ENCODE measurements around the gene HDAC4.

The HDAC4 gene

DNA sequence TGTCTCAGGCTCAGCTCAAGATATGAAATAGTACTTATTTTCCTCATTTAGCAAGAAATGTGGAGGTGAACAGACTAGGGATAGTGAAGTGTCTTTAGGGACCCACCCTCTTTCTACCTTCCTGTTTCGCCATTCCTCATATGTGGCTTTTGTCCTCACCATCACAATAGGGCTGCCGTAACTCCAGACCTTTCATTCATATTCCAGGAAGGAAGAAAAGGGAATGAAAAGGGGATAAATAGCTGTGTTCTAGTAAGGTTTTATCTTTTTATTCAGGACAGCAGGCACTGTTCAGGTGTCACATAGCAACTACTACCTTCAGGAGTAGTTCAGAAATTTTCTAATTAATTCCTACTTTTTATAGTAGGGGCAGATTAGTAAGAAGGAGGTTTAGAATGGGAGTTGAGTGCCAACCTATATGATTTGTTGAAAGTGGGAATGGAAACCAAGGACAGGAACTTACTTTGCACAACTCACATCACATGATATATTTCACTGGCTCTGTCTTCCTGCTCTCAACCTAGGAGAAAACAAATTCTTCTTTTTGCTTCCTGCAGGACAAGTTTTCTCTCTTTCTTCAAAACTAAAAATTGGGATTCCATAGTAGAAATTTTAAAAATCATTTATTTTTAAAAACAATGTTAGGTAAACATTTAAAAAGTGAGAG is 36.0 kb upstream of the HDAC4 start:
- Mint-ChIP-seq H3K9me3 (ENCODE audit: low read depth) (peaks cover 5% of the 10 kb centered on the region), H3K4me3 (no peak overlapping the region), H3K27me3 (peaks cover 11% of the 10 kb centered on the region), H3K36me3 (no peaks in the 10 kb centered on the region), H3K4me1 (ENCODE audit: low read depth) (peaks cover 22% of the 10 kb centered on the region), H3K27ac (no peak overlapping the region)

DNA sequence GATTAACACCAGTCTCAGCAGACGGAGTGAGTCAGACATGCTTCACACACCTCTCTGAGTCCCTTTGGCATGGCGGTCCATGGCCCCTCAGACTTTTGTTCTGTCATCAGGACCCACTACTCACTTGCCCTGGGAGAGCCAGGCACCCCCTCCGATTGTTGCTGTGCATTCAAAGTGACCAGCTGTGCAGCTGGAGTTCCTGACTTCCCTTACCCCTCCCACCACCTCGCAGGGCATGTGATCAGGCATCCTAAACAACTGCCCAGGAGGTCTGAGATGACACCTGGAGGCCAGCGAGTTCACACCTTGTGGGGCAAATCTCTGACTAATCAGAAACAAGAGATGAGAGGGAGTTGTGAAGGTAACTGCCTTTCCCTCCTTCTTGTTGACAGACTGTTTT is 35.3 kb upstream of the HDAC4 start:
- no peak overlapping the region for H3K4me3 Mint-ChIP-seq
- H3K27ac Mint-ChIP-seq = no peak overlapping the region
- no peaks in the 10 kb centered on the region for H3K36me3 Mint-ChIP-seq
- H3K27me3 Mint-ChIP-seq = peaks cover 7% of the 10 kb centered on the region
- peaks cover 5% of the 10 kb centered on the region for H3K9me3 Mint-ChIP-seq (ENCODE audit: low read depth)
- peaks cover 14% of the 10 kb centered on the region for H3K4me1 Mint-ChIP-seq (ENCODE audit: low read depth)

DNA sequence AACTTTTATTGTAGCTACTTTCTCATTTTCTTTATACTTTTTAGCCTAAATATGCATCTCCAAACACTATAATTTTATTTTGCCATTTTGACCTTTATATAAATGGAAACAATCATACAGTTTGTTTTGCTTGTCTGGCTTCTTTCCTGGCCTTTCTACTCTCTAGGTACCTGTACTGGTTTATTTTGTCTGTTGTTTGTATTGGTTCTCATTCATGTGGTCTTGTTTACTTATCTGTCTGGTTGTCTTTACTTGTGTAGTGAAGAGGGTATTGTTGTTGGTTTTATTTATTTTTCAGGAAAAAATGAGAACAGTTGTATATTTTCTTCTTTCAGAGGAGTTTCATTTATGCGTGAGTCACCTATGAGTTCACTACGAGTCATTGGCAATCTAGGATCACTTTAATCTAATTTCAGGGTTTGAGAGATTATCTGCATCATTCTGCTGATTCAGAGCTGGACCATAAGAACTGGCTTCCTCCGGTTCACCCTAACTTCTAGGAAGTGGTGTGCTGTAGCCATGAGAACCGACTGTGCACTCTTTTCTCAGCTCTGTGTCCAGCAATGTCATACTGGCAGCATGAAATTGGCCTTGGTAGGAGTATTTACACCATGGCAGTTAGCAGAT is 33.1 kb upstream of the HDAC4 start:
- Mint-ChIP-seq H3K36me3 (no peaks in the 10 kb centered on the region), H3K27me3 (no peaks in the 10 kb centered on the region), H3K4me1 (ENCODE audit: low read depth) (peaks cover 5% of the 10 kb centered on the region), H3K9me3 (ENCODE audit: low read depth) (peaks cover 5% of the 10 kb centered on the region), H3K27ac (no peak overlapping the region), H3K4me3 (no peak overlapping the region)

DNA sequence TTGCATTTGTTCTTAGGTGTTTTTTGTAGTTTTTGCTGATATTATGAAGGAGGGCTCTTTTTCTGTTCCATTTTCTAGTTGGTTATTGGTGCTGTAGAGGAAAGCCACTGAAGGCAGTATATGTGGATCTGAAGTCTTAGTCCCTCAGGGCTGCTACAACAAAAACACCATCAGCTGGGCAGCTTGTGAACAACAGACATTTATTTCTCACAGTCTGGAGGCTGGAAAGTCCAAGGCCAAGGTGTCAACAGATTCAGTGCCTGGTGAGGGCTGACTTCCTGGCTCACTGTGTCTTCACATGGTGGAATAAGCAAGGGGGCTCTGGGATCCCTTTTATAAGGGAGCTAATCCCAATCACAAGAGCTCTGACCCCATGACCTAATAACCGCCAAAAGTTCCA is 31.4 kb upstream of the HDAC4 start:
- H3K27ac Mint-ChIP-seq = no peak overlapping the region
- peaks cover 2% of the 10 kb centered on the region for H3K27me3 Mint-ChIP-seq
- H3K9me3 Mint-ChIP-seq (ENCODE audit: low read depth) = peaks cover 5% of the 10 kb centered on the region
- H3K36me3 Mint-ChIP-seq = no peaks in the 10 kb centered on the region
- no peak overlapping the region for H3K4me3 Mint-ChIP-seq
- peaks cover 5% of the 10 kb centered on the region for H3K4me1 Mint-ChIP-seq (ENCODE audit: low read depth)

DNA sequence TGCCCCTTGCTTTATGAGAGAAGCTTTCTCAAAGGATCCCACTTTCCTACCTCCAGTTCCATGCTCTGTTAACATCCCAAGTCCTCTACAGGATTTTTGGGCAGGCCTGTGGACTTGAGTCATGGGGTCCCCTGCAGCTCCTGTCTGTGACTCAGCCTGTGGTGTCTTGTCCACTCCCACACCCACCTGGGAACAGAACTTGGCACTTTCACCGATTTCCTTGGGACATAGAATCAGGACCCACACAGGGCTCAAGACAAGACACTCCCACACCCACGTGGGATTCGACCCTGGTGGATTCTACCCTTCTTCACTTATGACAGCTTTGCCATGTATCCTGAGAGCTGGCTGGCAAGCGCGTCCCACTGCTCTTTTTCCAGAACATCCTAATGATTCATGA is 30.7 kb upstream of the HDAC4 start:
- Mint-ChIP-seq H3K27ac (no peak overlapping the region), H3K4me1 (ENCODE audit: low read depth) (peaks cover 5% of the 10 kb centered on the region), H3K36me3 (no peaks in the 10 kb centered on the region), H3K9me3 (ENCODE audit: low read depth) (peaks cover 5% of the 10 kb centered on the region), H3K27me3 (peaks cover 2% of the 10 kb centered on the region), H3K4me3 (no peak overlapping the region)

DNA sequence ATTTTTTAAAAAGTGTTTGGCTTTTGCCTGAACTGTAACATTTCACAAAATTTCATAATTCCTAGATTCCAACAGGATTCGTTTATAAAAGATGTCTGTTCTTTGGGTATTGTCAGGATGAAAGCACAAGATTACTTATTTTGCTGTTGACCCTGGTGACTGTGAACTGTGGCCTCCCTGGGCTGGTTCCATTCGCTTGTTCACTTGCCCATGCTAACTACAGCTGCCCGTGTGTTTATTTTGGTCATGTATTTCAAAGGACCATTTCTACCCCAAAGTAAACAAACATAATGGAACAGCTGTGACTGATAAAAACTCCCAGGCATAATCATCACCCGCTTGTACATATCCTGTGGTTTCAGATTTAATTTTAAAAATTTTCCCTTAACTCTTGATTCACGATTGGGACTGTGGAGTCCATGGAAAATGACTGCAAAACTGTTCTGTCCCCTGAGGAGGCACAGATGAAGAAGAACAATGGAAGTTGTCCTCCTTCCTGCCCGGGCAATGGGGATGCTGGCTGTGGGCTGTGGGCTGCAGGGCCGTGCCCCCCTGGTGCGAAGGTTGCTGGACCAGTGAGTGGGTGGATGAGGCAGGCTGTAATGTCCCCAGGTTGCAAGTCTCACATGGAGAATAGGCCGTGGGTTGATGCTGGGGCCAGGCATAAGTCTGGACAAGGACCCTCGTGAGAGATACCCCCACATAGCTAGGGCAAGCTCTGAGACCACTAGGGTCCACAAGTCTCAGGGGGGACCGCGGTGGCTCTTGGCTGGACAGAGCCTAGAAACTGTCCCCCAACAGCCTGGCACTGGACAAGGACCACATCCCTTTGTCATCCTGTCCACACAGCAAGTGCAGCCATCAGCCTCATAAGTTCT is 28.9 kb upstream of the HDAC4 start:
- Mint-ChIP-seq H3K36me3 (no peaks in the 10 kb centered on the region), H3K4me1 (ENCODE audit: low read depth) (peaks cover 5% of the 10 kb centered on the region), H3K27ac (no peak overlapping the region), H3K9me3 (ENCODE audit: low read depth) (peaks cover 5% of the 10 kb centered on the region), H3K27me3 (peaks cover 2% of the 10 kb centered on the region), H3K4me3 (no peak overlapping the region)

DNA sequence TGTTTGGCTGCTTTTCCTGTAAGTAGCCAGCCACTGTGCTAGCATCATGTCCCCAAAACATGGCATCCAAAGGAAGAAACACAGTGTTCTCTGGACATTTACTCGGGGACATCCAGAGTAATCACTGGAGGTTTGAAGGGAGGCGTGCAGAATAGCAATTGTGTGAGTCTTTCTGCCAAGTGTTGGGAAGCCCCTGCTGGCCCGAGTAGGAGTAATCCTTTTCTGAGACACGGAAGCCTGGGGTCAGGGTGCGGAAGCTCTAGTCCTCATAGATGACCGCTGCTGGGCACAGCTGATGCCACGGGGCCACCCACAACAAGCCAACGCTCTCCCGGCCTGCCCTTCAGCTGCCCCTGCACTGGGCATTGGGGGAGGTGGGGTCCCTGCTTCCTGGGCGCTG is 24.8 kb upstream of the HDAC4 start:
- Mint-ChIP-seq H3K4me3 (no peak overlapping the region), H3K9me3 (ENCODE audit: low read depth) (no peaks in the 10 kb centered on the region), H3K4me1 (ENCODE audit: low read depth) (no peaks in the 10 kb centered on the region), H3K27me3 (peaks cover 2% of the 10 kb centered on the region), H3K27ac (no peak overlapping the region), H3K36me3 (no peaks in the 10 kb centered on the region)

DNA sequence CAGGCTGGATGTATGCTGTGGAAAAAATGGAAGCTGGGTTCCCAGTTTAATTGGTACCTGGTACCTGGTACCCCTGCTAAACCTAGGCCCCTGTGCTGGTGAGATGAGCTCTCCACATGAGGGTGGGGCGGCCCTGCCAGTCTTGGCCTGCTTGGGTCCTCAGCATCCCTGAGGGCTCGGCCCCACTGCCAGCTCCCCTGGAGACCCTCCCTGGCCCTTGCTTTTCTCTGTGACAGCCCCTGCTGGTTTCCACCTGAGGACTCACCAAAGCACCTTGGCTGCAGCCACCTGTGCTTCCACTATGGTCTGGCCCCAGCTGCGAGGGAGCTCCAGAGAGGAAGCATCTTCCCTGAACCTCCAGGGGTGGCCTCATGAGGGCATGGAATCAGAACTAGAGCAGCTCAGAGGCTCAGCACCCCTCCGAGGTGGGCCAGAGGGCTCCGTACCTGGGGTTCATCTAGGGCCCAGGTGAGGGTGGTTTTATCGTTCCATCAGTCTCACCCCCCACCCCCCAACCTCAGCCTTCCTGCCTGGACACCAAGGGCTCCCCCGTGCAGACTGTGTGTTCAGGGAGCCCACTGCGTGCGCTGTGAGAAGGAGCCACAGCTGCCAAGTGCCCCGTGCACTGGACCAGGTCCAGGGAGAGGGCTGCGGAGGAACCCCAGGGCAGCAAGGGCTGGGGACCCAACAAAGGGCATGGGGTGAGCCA is 23.7 kb upstream of the HDAC4 start:
- no peaks in the 10 kb centered on the region for H3K9me3 Mint-ChIP-seq (ENCODE audit: low read depth)
- H3K4me1 Mint-ChIP-seq (ENCODE audit: low read depth) = no peaks in the 10 kb centered on the region
- H3K36me3 Mint-ChIP-seq = no peaks in the 10 kb centered on the region
- H3K4me3 Mint-ChIP-seq = no peak overlapping the region
- H3K27ac Mint-ChIP-seq = no peak overlapping the region
- peaks cover 2% of the 10 kb centered on the region for H3K27me3 Mint-ChIP-seq

DNA sequence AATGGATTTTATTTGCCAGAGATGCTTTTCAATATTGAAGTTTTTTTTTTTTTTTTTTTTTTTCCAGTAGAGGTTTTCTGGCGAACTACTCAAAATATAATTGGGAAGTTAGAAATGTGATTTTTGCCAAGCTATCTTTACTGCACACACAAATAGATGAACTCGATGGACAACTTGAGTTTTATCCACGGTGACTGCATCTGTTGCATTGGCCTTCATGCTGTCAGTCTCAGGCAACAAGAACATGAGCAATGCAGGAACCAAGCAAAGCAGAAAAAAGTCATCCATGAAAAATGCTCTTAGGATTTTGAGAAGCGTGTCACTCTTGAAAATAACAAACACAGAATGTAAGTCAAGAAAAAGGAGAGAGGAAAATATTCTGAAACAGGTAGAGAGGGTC is 22.7 kb upstream of the HDAC4 start:
- no peaks in the 10 kb centered on the region for H3K9me3 Mint-ChIP-seq (ENCODE audit: low read depth)
- peaks cover 2% of the 10 kb centered on the region for H3K27me3 Mint-ChIP-seq
- no peaks in the 10 kb centered on the region for H3K4me1 Mint-ChIP-seq (ENCODE audit: low read depth)
- H3K27ac Mint-ChIP-seq = no peak overlapping the region
- H3K4me3 Mint-ChIP-seq = no peak overlapping the region
- no peaks in the 10 kb centered on the region for H3K36me3 Mint-ChIP-seq

DNA sequence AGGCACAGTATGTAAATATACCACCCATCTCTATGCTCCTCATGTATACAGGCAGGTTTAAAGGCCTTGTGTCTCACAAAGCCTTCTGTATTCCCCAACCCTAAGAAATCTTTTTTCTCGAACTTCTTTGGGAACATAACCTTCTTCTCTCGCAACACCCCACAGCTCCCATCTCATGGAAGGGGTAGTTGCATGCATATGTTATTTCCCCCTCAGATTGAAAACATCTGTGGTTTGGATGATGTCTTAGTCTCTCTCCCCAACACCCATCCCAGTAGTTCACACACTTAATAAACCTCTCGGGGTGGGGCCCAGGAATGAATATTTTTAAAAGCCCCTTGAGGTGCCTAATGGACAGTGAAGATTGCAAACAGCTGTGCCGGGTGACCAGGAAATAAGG is 21.0 kb upstream of the HDAC4 start:
- Mint-ChIP-seq H3K27me3 (peaks cover 3% of the 10 kb centered on the region), H3K4me1 (ENCODE audit: low read depth) (no peaks in the 10 kb centered on the region), H3K4me3 (no peak overlapping the region), H3K9me3 (ENCODE audit: low read depth) (no peaks in the 10 kb centered on the region), H3K36me3 (no peaks in the 10 kb centered on the region), H3K27ac (no peak overlapping the region)

DNA sequence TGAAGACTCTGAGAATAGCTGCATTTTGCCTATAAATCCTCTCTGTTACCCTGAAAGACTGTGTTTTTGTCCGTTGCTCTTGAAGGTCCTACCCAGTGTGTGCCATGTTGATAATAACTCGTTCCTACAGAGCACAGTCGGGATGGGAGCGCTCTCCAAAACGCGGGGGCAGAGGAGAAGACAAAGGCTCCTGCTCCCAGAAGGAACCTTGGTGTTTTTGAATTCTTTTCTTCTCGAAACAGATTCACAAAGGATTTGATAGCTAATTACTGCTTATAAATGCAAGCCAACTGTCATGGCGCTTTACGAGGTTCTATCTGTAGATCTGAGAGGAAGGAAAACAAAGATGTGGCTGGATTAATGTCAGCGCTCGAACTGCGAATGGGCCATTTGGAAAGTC is 19.3 kb upstream of the HDAC4 start:
- Mint-ChIP-seq H3K27me3 (peaks cover 3% of the 10 kb centered on the region), H3K4me3 (no peak overlapping the region), H3K27ac (no peak overlapping the region), H3K36me3 (no peaks in the 10 kb centered on the region), H3K4me1 (ENCODE audit: low read depth) (no peaks in the 10 kb centered on the region), H3K9me3 (ENCODE audit: low read depth) (no peaks in the 10 kb centered on the region)

DNA sequence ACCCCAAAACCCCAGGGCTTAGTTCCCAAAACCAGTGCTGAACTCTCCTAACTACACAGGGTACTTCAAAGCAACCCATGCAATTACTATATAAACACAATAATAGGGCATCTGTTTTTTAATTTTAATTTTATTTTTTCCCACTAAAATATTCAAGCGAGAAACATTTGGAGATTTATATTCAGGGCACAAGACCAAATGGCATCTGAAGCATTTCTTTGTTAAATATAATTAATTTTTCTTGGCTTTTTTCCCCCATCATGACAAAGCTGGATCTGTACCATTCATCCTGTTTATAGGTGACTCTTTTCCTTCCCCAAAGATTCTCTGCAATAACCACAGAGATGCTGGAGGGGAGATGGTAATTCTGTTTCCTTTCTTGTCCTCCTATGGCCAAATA is 18.1 kb upstream of the HDAC4 start:
- Mint-ChIP-seq H3K27me3 (peaks cover 3% of the 10 kb centered on the region), H3K9me3 (ENCODE audit: low read depth) (peaks cover 6% of the 10 kb centered on the region), H3K4me1 (ENCODE audit: low read depth) (peaks cover 2% of the 10 kb centered on the region), H3K36me3 (peaks cover 3% of the 10 kb centered on the region), H3K4me3 (no peak overlapping the region), H3K27ac (no peak overlapping the region)

DNA sequence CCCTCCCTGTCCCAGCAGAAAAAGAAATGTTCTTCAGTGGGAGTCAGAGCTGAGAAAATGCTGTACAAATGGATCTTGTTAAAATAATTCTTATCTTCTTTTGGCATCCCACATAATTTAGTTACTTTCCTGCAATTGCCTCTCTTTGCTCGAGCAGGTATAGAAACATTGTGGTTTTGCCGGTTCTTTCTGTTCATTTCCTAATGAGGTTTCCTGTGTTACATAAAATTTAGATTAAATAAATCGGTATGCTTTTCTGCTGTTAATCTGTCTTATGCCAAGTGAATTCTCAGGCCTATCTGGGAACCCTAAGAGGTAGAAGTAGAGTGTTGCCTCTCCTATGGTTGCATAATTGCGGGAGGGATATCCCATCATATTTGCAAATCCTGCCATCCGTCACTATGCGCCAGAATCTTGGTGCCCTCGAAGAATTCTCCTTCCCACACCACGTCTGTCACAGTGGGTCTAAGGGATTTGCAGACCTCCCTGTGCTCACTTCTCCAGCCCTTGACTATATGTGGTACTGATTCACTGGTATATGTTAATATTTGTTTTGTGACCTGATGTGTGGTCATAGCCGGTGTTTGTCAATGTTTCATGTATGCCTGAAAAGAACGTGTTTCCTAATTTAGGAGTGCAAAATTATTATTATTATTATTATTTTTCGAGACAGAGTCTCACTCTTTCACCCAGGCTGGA is 12.2 kb upstream of the HDAC4 start:
- Mint-ChIP-seq H3K36me3 (peaks cover 3% of the 10 kb centered on the region), H3K27me3 (peaks cover 3% of the 10 kb centered on the region), H3K27ac (no peak overlapping the region), H3K4me1 (ENCODE audit: low read depth) (peaks cover 17% of the 10 kb centered on the region), H3K9me3 (ENCODE audit: low read depth) (peaks cover 8% of the 10 kb centered on the region), H3K4me3 (no peak overlapping the region)

DNA sequence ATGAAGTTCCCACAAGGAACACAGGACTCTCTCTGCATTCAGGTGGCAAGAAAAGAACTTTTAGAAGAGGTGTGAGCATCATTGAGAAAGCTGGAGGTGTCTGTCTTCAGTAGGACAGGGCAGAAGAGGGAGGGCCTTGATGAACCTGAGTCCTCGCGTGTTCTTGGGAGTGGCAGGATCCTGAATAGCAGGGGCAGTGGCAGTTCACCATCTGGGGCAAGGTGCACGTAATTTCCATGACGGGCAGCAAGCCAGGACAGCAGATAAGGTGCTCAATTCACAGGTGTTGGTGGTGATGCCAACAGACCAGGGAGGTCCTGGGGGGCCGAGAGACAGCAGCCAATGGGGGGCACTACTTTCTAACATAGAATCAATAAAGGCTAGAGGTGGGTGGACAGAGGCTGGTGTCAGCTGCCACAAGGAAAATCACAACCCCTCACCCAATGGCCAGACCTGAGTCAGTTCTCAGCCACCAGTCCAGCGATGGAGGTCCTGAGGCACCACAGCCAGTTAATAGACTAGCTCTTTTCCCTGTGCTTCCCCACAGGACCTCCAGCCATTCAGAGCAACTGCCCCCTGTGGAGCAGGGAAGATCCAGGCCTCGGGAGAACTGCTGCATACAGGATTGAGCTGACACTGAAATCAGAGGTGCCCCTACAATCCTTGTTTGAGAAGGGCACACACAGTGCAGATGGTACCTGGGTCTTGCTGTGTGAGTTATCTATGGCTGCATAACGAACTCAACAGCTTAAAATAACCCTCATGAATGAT is 10.9 kb upstream of the HDAC4 start:
- Mint-ChIP-seq H3K4me1 (ENCODE audit: low read depth) (peaks cover 17% of the 10 kb centered on the region), H3K36me3 (peaks cover 3% of the 10 kb centered on the region), H3K27me3 (no peaks in the 10 kb centered on the region), H3K27ac (no peak overlapping the region), H3K4me3 (no peak overlapping the region), H3K9me3 (ENCODE audit: low read depth) (peaks cover 8% of the 10 kb centered on the region)
